ENCODE results near the gene TMEM129.

GRCh38 chr4:1758306-1759121 lies 37.4 kb upstream of the TMEM129 start:
- no peak for TF ChIP-seq CTCF (IDR thresholded peaks at IDR 0.05; ENCODE audit: poor library complexity, severe bottlenecking)
- no peak for TF ChIP-seq EZH2 (IDR thresholded peaks at IDR 0.05; ENCODE audit: borderline replicate concordance, insufficient read depth, low read length, poor library complexity, severe bottlenecking)
- TF ChIP-seq MXI1 (conservative IDR thresholded peaks at IDR 0.05; ENCODE audit: poor library complexity, severe bottlenecking), result no peak
- TF ChIP-seq POLR2AphosphoS5 (IDR thresholded peaks at IDR 0.05), result no peak
